GM18508 (cell line): ENCODE data around the gene ZNF385D.

Experiments
- ATAC-seq: cut with Tn5 transposase; IDR thresholded peaks from one replicate; pipeline ENCODE4 v1.9.1; 2021; ENCODE audit warnings: moderate number of reproducible peaks; ENCODE audit not compliant: insufficient read depth, unreplicated experiment

ZNF385D gene

GRCh38 chr3:21750831-21751391 is at the start of gene ZNF385D:
ZNF385D (minus strand) TSS chr3:21751210; CDS start chr3:21750916, 294 bp downstream.
- ATAC-seq, result no peak

- ATAC-seq, result no peak
These were observed 47.5 kb upstream of the ZNF385D start for GRCh38 chr3:21798356-21799088.

GRCh38 chr3:21795921-21796320 is 44.9 kb upstream of the ZNF385D start:
- no peak for ATAC-seq

- ATAC-seq, result no peak
These were observed 44.3 kb upstream of the ZNF385D start for GRCh38 chr3:21795152-21795837.

GRCh38 chr3:21794291-21794690 is 43.3 kb upstream of the ZNF385D start:
- ATAC-seq, result no peak

GRCh38 chr3:21792176-21792575 is 41.2 kb upstream of the ZNF385D start:
- no peak for ATAC-seq

GRCh38 chr3:21791356-21791755 is 40.3 kb upstream of the ZNF385D start:
- no peak for ATAC-seq

- ATAC-seq, result no peak
These were observed 39.5 kb upstream of the ZNF385D start for GRCh38 chr3:21790466-21790865.

- no peak for ATAC-seq
These were observed 38.7 kb upstream of the ZNF385D start for GRCh38 chr3:21789730-21790129.

- no peak for ATAC-seq
These were observed 35.4 kb upstream of the ZNF385D start for GRCh38 chr3:21786438-21786797.

GRCh38 chr3:21785765-21786437 is 34.9 kb upstream of the ZNF385D start:
- no peak for ATAC-seq

- no peak for ATAC-seq
These were observed 32.8 kb upstream of the ZNF385D start for GRCh38 chr3:21783839-21784238.

- no peak for ATAC-seq
These were observed 30.3 kb upstream of the ZNF385D start for GRCh38 chr3:21781355-21781754.

- no peak for ATAC-seq
These were observed 28.9 kb upstream of the ZNF385D start for GRCh38 chr3:21779909-21780308.

GRCh38 chr3:21778715-21779114 is 27.7 kb upstream of the ZNF385D start:
- ATAC-seq, result no peak

GRCh38 chr3:21777821-21778220 is 26.8 kb upstream of the ZNF385D start:
- ATAC-seq, result no peak

- no peak for ATAC-seq
These were observed 15.0 kb upstream of the ZNF385D start for GRCh38 chr3:21766002-21766401.

- ATAC-seq, result no peak
These were observed 4.9 kb upstream of the ZNF385D start for GRCh38 chr3:21755896-21756295.

GRCh38 chr3:21754839-21755238 is 3.8 kb upstream of the ZNF385D start:
- no peak for ATAC-seq

- ATAC-seq, result no peak
These were observed 1.8 kb upstream of the ZNF385D start for GRCh38 chr3:21752749-21753347.

- no peak for ATAC-seq
These were observed 876 bp upstream of the ZNF385D start for GRCh38 chr3:21751886-21752285.
